H1 (cell line): Measurements from ENCODE around the gene HMGN3. TPM values are rescaled to one million over a fixed set of nuclear protein-coding genes. Genes with fewer than 3 reads are reported as not detected.

ENCODE experiments used
- CTCF ChIA-PET: fragments of 300-600 bp; sonication (Branson Sonifier 250); formaldehyde crosslinking; loops from one replicate; lab custom pipeline; 2021; ENCODE audit not compliant: partially characterized antibody; lab: Charles Lee
- POLR2A ChIA-PET: fragments of 300-600 bp; sonication (Branson Sonifier 250); formaldehyde crosslinking; loops from one replicate; lab custom pipeline; 2021; ENCODE audit warnings: inconsistent platforms; ENCODE audit not compliant: partially characterized antibody; lab: Charles Lee
- DNase-seq, 2 experiments: peaks; one replicate each; pipeline versions ENCODE4 v3.0.0 to v3.0.0-alpha.2; 2010 to 2022; ENCODE audit warnings: low spot score in 2 of 2, low read depth in 1 of 2, mixed read lengths in 1 of 2
- FAIRE-seq: peaks from 2 replicates; lab custom pipeline; 2011; peaks lifted over from hg19 to GRCh38; lab: Jason Lieb, UNC
- H2AFZ ChIP-seq: 2 replicates; pipeline ENCODE4 v1.8.1; 2012; ENCODE audit warnings: low read length, inconsistent platforms
- H2AK5ac ChIP-seq: 2 replicates; pipeline ENCODE4 v1.6.1; 2013; ENCODE audit warnings: low read depth, low read length
- H2BK120ac ChIP-seq: replicated peaks from 2 replicates; pipeline ENCODE3; 2013; ENCODE audit warnings: low read depth, low read length, inconsistent platforms
- H2BK12ac ChIP-seq: 2 replicates; pipeline ENCODE4 v1.6.1; 2013; ENCODE audit warnings: low read depth, low read length
- H2BK15ac ChIP-seq: 2 replicates; pipeline ENCODE4 v1.6.1; 2013; ENCODE audit warnings: low read length
- H2BK20ac ChIP-seq: 2 replicates; pipeline ENCODE4 v1.6.1; 2013; ENCODE audit warnings: low read length
- H2BK5ac ChIP-seq: 2 replicates; pipeline ENCODE4 v1.6.1; 2013; ENCODE audit warnings: low read depth, low read length
- H3K14ac ChIP-seq: 2 replicates; pipeline ENCODE4 v1.6.1; 2013; ENCODE audit warnings: inconsistent platforms; ENCODE audit not compliant: insufficient read length
- H3K18ac ChIP-seq: 2 replicates; pipeline ENCODE4 v1.6.1; 2013; ENCODE audit warnings: low read length; ENCODE audit errors: extremely low read depth
- H3K23ac ChIP-seq: 2 replicates; pipeline ENCODE4 v1.6.1; 2013; ENCODE audit warnings: inconsistent platforms; ENCODE audit not compliant: insufficient read length
- H3K23me2 ChIP-seq: 2 replicates; pipeline ENCODE4 v1.6.1; 2013; ENCODE audit warnings: low read depth, low read length
- H3K27ac ChIP-seq: 2 replicates; pipeline ENCODE4 v1.6.1; 2011; ENCODE audit warnings: low read depth, low read length, inconsistent platforms
- H3K27me3 ChIP-seq, 4 experiments: replicated peaks in 1 of 4; 1 replicate in 1 of 4; 2 replicates in 3 of 4; pipeline versions ENCODE4 v1.6.1 to v1.8.1; 2011 to 2013; ENCODE audit warnings: low read length in 3 of 4, mild to moderate bottlenecking in 3 of 4, inconsistent platforms in 2 of 4, mixed read lengths in 2 of 4, moderate library complexity in 1 of 4; ENCODE audit not compliant: control insufficient read depth in 3 of 4, insufficient read depth in 3 of 4; ENCODE audit errors: extremely low read depth in 1 of 4
- H3K36me3 ChIP-seq, 4 experiments: 2 replicates each; pipeline versions ENCODE4 v1.6.1 to v1.8.1; 2011 to 2013; ENCODE audit warnings: mild to moderate bottlenecking in 4 of 4, low read length in 3 of 4, moderate library complexity in 2 of 4, control low read depth in 1 of 4, inconsistent platforms in 1 of 4; ENCODE audit not compliant: insufficient read depth in 4 of 4, control insufficient read depth in 2 of 4
- H3K4ac ChIP-seq: replicated peaks from 2 replicates; pipeline ENCODE3; 2013; ENCODE audit warnings: low read length, low read depth, mixed read lengths, inconsistent platforms; ENCODE audit not compliant: insufficient read length
- H3K4me1 ChIP-seq, 4 experiments: replicated peaks in 1 of 4; 1 replicate in 1 of 4; 2 replicates in 3 of 4; pipeline versions ENCODE4 v1.6.1 to v1.8.1; 2011 to 2013; ENCODE audit warnings: low read length in 3 of 4, inconsistent platforms in 2 of 4, mixed read lengths in 1 of 4; ENCODE audit not compliant: insufficient read depth in 4 of 4, control insufficient read depth in 3 of 4
- H3K4me2 ChIP-seq, 2 experiments: 2 replicates each; pipeline versions ENCODE4 v1.6.1 to v1.8.1; 2011 to 2013; ENCODE audit warnings: low read depth in 2 of 2, low read length in 2 of 2, control low read depth in 1 of 2, inconsistent platforms in 1 of 2, mild to moderate bottlenecking in 1 of 2; ENCODE audit not compliant: insufficient read depth in 1 of 2
- H3K4me3 ChIP-seq, 4 experiments: fragments of 200-600, 300-600 bp in 1 of 4; sonication (generic), shearing (Covaris generic), sonication (Bioruptor Twin) in 1 of 4; 2 replicates each; pipeline versions ENCODE4 v1.5.1 to v1.8.1; 2011 to 2016; ENCODE audit warnings: low read length in 4 of 4, low read depth in 3 of 4, control low read depth in 2 of 4, inconsistent platforms in 2 of 4, mild to moderate bottlenecking in 2 of 4, mixed read lengths in 1 of 4, moderate library complexity in 1 of 4; ENCODE audit not compliant: insufficient read depth in 2 of 4; ENCODE audit errors: extremely low read depth in 1 of 4
- H3K56ac ChIP-seq: replicated peaks from 2 replicates; pipeline ENCODE3; 2013; ENCODE audit warnings: low read depth, mild to moderate bottlenecking, mixed read lengths, low read length, inconsistent platforms; ENCODE audit not compliant: insufficient read length
- H3K79me1 ChIP-seq: 2 replicates; pipeline ENCODE4 v1.6.1; 2013; ENCODE audit warnings: low read depth, low read length, control low read depth
- H3K79me2 ChIP-seq, 2 experiments: 2 replicates each; pipeline versions ENCODE4 v1.6.1 to v1.8.1; 2012 to 2013; ENCODE audit warnings: low read length in 2 of 2, mild to moderate bottlenecking in 2 of 2, inconsistent platforms in 1 of 2; ENCODE audit not compliant: insufficient read depth in 2 of 2, control insufficient read depth in 1 of 2
- H3K9ac ChIP-seq, 4 experiments: replicated peaks in 1 of 4; 1 replicate in 1 of 4; 2 replicates in 3 of 4; pipeline versions ENCODE4 v1.6.1 to v1.8.1; 2011 to 2013; ENCODE audit warnings: low read depth in 3 of 4, low read length in 3 of 4, control low read depth in 2 of 4, mild to moderate bottlenecking in 2 of 4, moderate library complexity in 2 of 4, inconsistent platforms in 1 of 4; ENCODE audit errors: extremely low read depth in 1 of 4
- H3K9me3 ChIP-seq, 2 experiments: 2 replicates each; pipeline versions ENCODE4 v1.6.1 to v1.8.1; 2012 to 2013; ENCODE audit warnings: mild to moderate bottlenecking in 2 of 2, moderate library complexity in 2 of 2, control low read depth in 1 of 2, inconsistent platforms in 1 of 2, low read depth in 1 of 2, low read length in 1 of 2, mixed read lengths in 1 of 2; ENCODE audit not compliant: insufficient read depth in 2 of 2
- H4K20me1 ChIP-seq, 2 experiments: replicated peaks in 1 of 2; 2 replicates each; pipeline versions ENCODE3 to v1.8.1; 2011 to 2013; ENCODE audit warnings: inconsistent platforms in 2 of 2, low read length in 2 of 2, mild to moderate bottlenecking in 1 of 2; ENCODE audit not compliant: insufficient read depth in 2 of 2, control insufficient read depth in 1 of 2
- H4K5ac ChIP-seq: 2 replicates; pipeline ENCODE4 v1.6.1; 2013; ENCODE audit warnings: low read length, low read depth, mixed read lengths, inconsistent platforms; ENCODE audit not compliant: insufficient read length
- H4K8ac ChIP-seq: 2 replicates; pipeline ENCODE4 v1.8.0; 2013; ENCODE audit warnings: mild to moderate bottlenecking, moderate library complexity, low read length, inconsistent platforms; ENCODE audit not compliant: insufficient read depth; ENCODE audit errors: extremely low read depth
- H4K91ac ChIP-seq: replicated peaks from 2 replicates; pipeline ENCODE3; 2013; ENCODE audit warnings: low read length, mixed read lengths, inconsistent platforms; ENCODE audit not compliant: insufficient read length
- CBX8 ChIP-seq: fragments of 300-800, 300-1000 bp; sonication (generic); IDR thresholded peaks from 2 replicates; pipeline ENCODE4 v1.7.1; 2016; ENCODE audit warnings: low read depth, low read length, borderline replicate concordance
- EZH2 ChIP-seq: fragments of 200-600 bp; sonication (generic); IDR thresholded peaks from 2 replicates; pipeline ENCODE4 v1.7.1; 2012; ENCODE audit warnings: low read depth, mild to moderate bottlenecking, moderate library complexity, low read length, inconsistent platforms; ENCODE audit not compliant: severe bottlenecking
- GABPA ChIP-seq: IDR thresholded peaks from 2 replicates; pipeline ENCODE4 v1.6.1; 2011; ENCODE audit warnings: mild to moderate bottlenecking, low read length, moderate library complexity, borderline replicate concordance; ENCODE audit not compliant: insufficient read depth
- JUND ChIP-seq: IDR thresholded peaks from 2 replicates; pipeline ENCODE4 v1.6.1; 2011; ENCODE audit warnings: mild to moderate bottlenecking, improper control_type of control experiment, low read length
- MAFK ChIP-seq: IDR thresholded peaks from 2 replicates; pipeline ENCODE4 v1.6.1; 2012; ENCODE audit warnings: low read depth, mild to moderate bottlenecking, improper control_type of control experiment, low read length
- NRF1 ChIP-seq: IDR thresholded peaks from 2 replicates; pipeline ENCODE4 v1.6.1; 2011; ENCODE audit warnings: mild to moderate bottlenecking, low read depth, low read length, improper control_type of control experiment
- SAP30 ChIP-seq: fragments of 300-600 bp; sonication (generic); IDR thresholded peaks from 2 replicates; pipeline ENCODE4 v1.7.1; 2012; ENCODE audit warnings: low read length, moderate library complexity, mild to moderate bottlenecking, inconsistent platforms; ENCODE audit not compliant: insufficient read depth, insufficient replicate concordance
- SIX5 ChIP-seq: IDR thresholded peaks from 2 replicates; pipeline ENCODE4 v1.6.1; 2011; ENCODE audit warnings: mild to moderate bottlenecking, low read depth, low read length
- TBP ChIP-seq: IDR thresholded peaks from 2 replicates; pipeline ENCODE4 v1.6.1; 2011; ENCODE audit warnings: low read depth, low read length, improper control_type of control experiment
- WGBS, 2 experiments: shearing (Covaris generic) in 1 of 2; methylation state at CpG; one replicate each; pipeline versions ENCODE4 v1.1.6 to v1.1.7; 2013 to 2015; ENCODE audit warnings: low lambda C conversion rate in 2 of 2, mixed read lengths in 2 of 2, inconsistent platforms in 1 of 2, low coverage in 1 of 2, missing lambda C conversion rate in 1 of 2; ENCODE audit not compliant: insufficient replicate concordance in 2 of 2, insufficient coverage in 1 of 2, insufficient read length in 1 of 2; ENCODE audit errors: extremely low coverage in 1 of 2, missing lambda C conversion rate in 1 of 2; 5-methylcytosine and 5-hydroxymethylcytosine counted together
- polyA plus RNA-seq, 7 experiments: library from polyadenylated mRNA; depleted of rRNA in 3 of 7; stranded (reverse) in 5 of 7; unstranded in 2 of 7; fragments of >200 nt in 5 of 7; fragments of 200-250 nt in 2 of 7; gene quantifications; 1 replicate in 5 of 7; 2 replicates in 1 of 7; 4 replicates in 1 of 7; pipeline versions ENCODE4 v1.2.1 to v1.2.3, GENCODE V29; 2011 to 2013; ENCODE audit warnings: missing spikeins in 2 of 7, mixed read lengths in 2 of 7
- total RNA-seq: library from RNA; stranded (reverse); fragmentation: NEBNext Ultra II Directional; extraction: Animal tissue kit (Norgen Biotek cat#: 25700); gene quantifications from 2 replicates; pipeline ENCODE4 v1.2.1, GENCODE V29; 2021

HMGN3 gene
- total and polyA plus RNA-seq, 2 of the 8 experiments (the other 6 are each of a cell fraction or from before 2014, with no cell fraction given) = 84.4 to 167 TPM

- ChIA-PET CTCF (interaction anchor here (0.9 kb wide), 1 partner anchor 34 kb away, joined by 3 read pairs; no protein-coding TSS in a partner anchor), POLR2A (interaction anchor here (1.3 kb wide), 1 partner anchor 79 kb away, joined by 3 read pairs; no protein-coding TSS in a partner anchor)
- TF ChIP-seq JUND (no peak), SIX5 (no peak), SAP30 (no peak), TBP (no peak), MAFK (no peak), CBX8 (no peak), EZH2 (no peak), NRF1 (no peak), GABPA (no peak)
- no peak overlapping the region for H3K4me2 ChIP-seq
- DNase-seq = no peak
- H2BK20ac ChIP-seq = no peak overlapping the region
- peak overlapping the region; percentile 45 for H2BK120ac ChIP-seq
- H3K9me3 ChIP-seq = no peaks in the 10 kb centered on the region
- no peak overlapping the region for H2AK5ac ChIP-seq
- H3K14ac ChIP-seq = no peak overlapping the region
- no peak for FAIRE-seq
- peaks cover under 1 to 12% (median 4%) of the 10 kb centered on the region in 4 experiments; a peak in 4 of 7 replicates for H3K4me1 ChIP-seq
- no peak overlapping the region for H3K56ac ChIP-seq
- H4K5ac ChIP-seq = no peak overlapping the region
- no peak overlapping the region for H3K27ac ChIP-seq
- H2BK5ac ChIP-seq = no peak overlapping the region
- H2BK12ac ChIP-seq = no peak overlapping the region
- no peaks in the 10 kb centered on the region for H3K23me2 ChIP-seq
- H2AFZ ChIP-seq = 0 out of 2 replicates have a peak overlapping the region, but pooled peaks have one; percentile 19
- H3K4ac ChIP-seq = no peak overlapping the region
- no peaks in the 10 kb centered on the region for H3K79me1 ChIP-seq
- H3K27me3 ChIP-seq = no peaks in the 10 kb centered on the region
- no peak overlapping the region for H4K8ac ChIP-seq
- H3K36me3 ChIP-seq = no peaks in the 10 kb centered on the region
- H3K18ac ChIP-seq = no peak overlapping the region
- 90% methylated on average over 3 of the region's 3 CpGs; no CpG with 5 or more reads in 1 of the 2 experiments for WGBS, 2 experiments
- no peaks in the 10 kb centered on the region for H3K79me2 ChIP-seq
- no peak overlapping the region for H3K23ac ChIP-seq
- no peak overlapping the region for H3K4me3 ChIP-seq
- no peak overlapping the region for H2BK15ac ChIP-seq
- no peak overlapping the region for H4K91ac ChIP-seq
- no peak overlapping the region for H3K9ac ChIP-seq
- no peaks in the 10 kb centered on the region for H4K20me1 ChIP-seq
Measured at GRCh38 chr6:79157961-79158644, 76.4 kb downstream of the HMGN3 start.
